Measurements from ENCODE around the gene STK26. TPM values are rescaled to one million over a fixed set of nuclear protein-coding genes. Genes with fewer than 3 reads are reported as not detected.
"Not testable (repeated sequence)": the region's sequence is repeated elsewhere in the genome, so short reads cannot be mapped to it uniquely, and the experiment has no call there.

The STK26 gene
- total RNA-seq (2014; rRNA removed; shearing (Covaris generic)): 46.1 and 52.3 TPM in 2 replicates

- DNase-seq (ENCODE audit: low read depth): peak; percentile 82
These were observed at the start of gene STK26 for GRCh38 chrX:132022967-132023895. STK26 (plus strand) TSS chrX:132023302; CDS start chrX:132023618, 316 bp downstream.

GRCh38 chrX:131975851-131976250 is 47.3 kb upstream of the STK26 start:
- no peak for DNase-seq (ENCODE audit: low read depth)

GRCh38 chrX:131977619-131978018 is 45.5 kb upstream of the STK26 start:
- DNase-seq (ENCODE audit: low read depth): no peak

- no peak for DNase-seq (ENCODE audit: low read depth)
These were observed 44.0 kb upstream of the STK26 start for GRCh38 chrX:131979116-131979515.

- DNase-seq (ENCODE audit: low read depth): no peak
These were observed 37.5 kb upstream of the STK26 start for GRCh38 chrX:131985526-131986049.

GRCh38 chrX:131987252-131987651 is 35.9 kb upstream of the STK26 start:
- DNase-seq (ENCODE audit: low read depth): no peak

- DNase-seq (ENCODE audit: low read depth): no peak
These were observed 34.9 kb upstream of the STK26 start for GRCh38 chrX:131988236-131988635.

- no peak for DNase-seq (ENCODE audit: low read depth)
These were observed 22.0 kb upstream of the STK26 start for GRCh38 chrX:132001127-132001526.

- DNase-seq (ENCODE audit: low read depth): no peak
These were observed 18.4 kb upstream of the STK26 start for GRCh38 chrX:132004728-132005127.

- no peak for DNase-seq (ENCODE audit: low read depth)
These were observed 13.8 kb upstream of the STK26 start for GRCh38 chrX:132009350-132009749.

GRCh38 chrX:132010213-132010612 is 12.9 kb upstream of the STK26 start:
- DNase-seq (ENCODE audit: low read depth): not testable (repeated sequence)

GRCh38 chrX:132015875-132016274 is 7.2 kb upstream of the STK26 start:
- DNase-seq (ENCODE audit: low read depth): no peak

- DNase-seq (ENCODE audit: low read depth): no peak
These were observed 6.3 kb upstream of the STK26 start for GRCh38 chrX:132016628-132017430.

- DNase-seq (ENCODE audit: low read depth): no peak
These were observed 5.5 kb upstream of the STK26 start for GRCh38 chrX:132017431-132018185.

GRCh38 chrX:132022198-132022966 is 720 bp upstream of the STK26 start:
- no peak for DNase-seq (ENCODE audit: low read depth)

- DNase-seq (ENCODE audit: low read depth): peak; percentile 55
These were observed 839 bp downstream of the STK26 start for GRCh38 chrX:132023896-132024386.

GRCh38 chrX:132025041-132025440 is 1.9 kb downstream of the STK26 start:
- peak; percentile 2 for DNase-seq (ENCODE audit: low read depth)

GRCh38 chrX:132030264-132030663 is 7.2 kb downstream of the STK26 start:
- DNase-seq (ENCODE audit: low read depth): no peak

GRCh38 chrX:132031867-132032266 is 8.8 kb downstream of the STK26 start:
- no peak for DNase-seq (ENCODE audit: low read depth)

GRCh38 chrX:132033166-132033565 is 10.1 kb downstream of the STK26 start:
- no peak for DNase-seq (ENCODE audit: low read depth)

- no peak for DNase-seq (ENCODE audit: low read depth)
These were observed 11.5 kb downstream of the STK26 start for GRCh38 chrX:132034648-132035047.
